GM12878 (cell line): Measurements from ENCODE around the gene CPNE5.

Source experiments
- CHD4 ChIP-seq: fragments of 200-600 bp; sonication (generic); IDR thresholded peaks from 2 replicates; pipeline ENCODE4 v1.6.1; 2016; ENCODE audit warnings: mild to moderate bottlenecking
- CTCF ChIP-seq, 3 experiments: IDR thresholded peaks in 2 of 3; conservative IDR thresholded peaks in 1 of 3; 2 replicates each; pipeline ENCODE4 v1.5.1; 2011; ENCODE audit warnings: low read depth in 3 of 3, low read length in 3 of 3, mild to moderate bottlenecking in 3 of 3, control low read depth in 2 of 3, moderate library complexity in 2 of 3, inconsistent platforms in 1 of 3, mixed read lengths in 1 of 3; ENCODE audit not compliant: control insufficient read depth in 2 of 3, insufficient read depth in 1 of 3; ENCODE audit errors: extremely low read depth in 1 of 3
- EGR1 ChIP-seq, 2 experiments: IDR thresholded peaks; 1 replicate in 1 of 2; 2 replicates in 1 of 2; pipeline ENCODE4 v1.6.1; 2011 to 2012; ENCODE audit warnings: low read depth in 2 of 2, low read length in 2 of 2, borderline replicate concordance in 1 of 2, mild to moderate bottlenecking in 1 of 2, moderate library complexity in 1 of 2
- EP300 ChIP-seq, 2 experiments: fragments of 150-350 bp in 1 of 2; IDR thresholded peaks; 2 replicates each; pipeline ENCODE4 v1.6.1; 2011 to 2012; ENCODE audit warnings: low read depth in 2 of 2, low read length in 2 of 2, borderline replicate concordance in 1 of 2, improper control_type of control experiment in 1 of 2, inconsistent platforms in 1 of 2; ENCODE audit not compliant: control insufficient read depth in 1 of 2
- HCFC1 ChIP-seq: fragments of 150-350 bp; IDR thresholded peaks from 2 replicates; pipeline ENCODE4 v1.6.1; 2014; ENCODE audit warnings: low read length
- JUNB ChIP-seq: IDR thresholded peaks from 2 replicates; pipeline ENCODE4 v1.6.1; 2016; ENCODE audit warnings: antibody characterized with exemption, mild to moderate bottlenecking
- JUND ChIP-seq: IDR thresholded peaks from 2 replicates; pipeline ENCODE4 v1.6.1; 2012; ENCODE audit warnings: low read depth, mild to moderate bottlenecking, low read length, improper control_type of control experiment, moderate library complexity
- SIX5 ChIP-seq: IDR thresholded peaks from 2 replicates; pipeline ENCODE4 v1.6.1; 2011; ENCODE audit warnings: mild to moderate bottlenecking, low read depth, low read length, moderate library complexity; ENCODE audit not compliant: severe bottlenecking
- SMAD1 ChIP-seq: fragments of 450-650 bp; IDR thresholded peaks from 2 replicates; pipeline ENCODE4 v1.6.1; 2018; ENCODE audit warnings: mild to moderate bottlenecking, low read depth; ENCODE audit not compliant: partially characterized antibody
- TCF12 ChIP-seq: IDR thresholded peaks from 2 replicates; pipeline ENCODE4 v1.6.1; 2011; ENCODE audit warnings: low read depth, mild to moderate bottlenecking, low read length

DNA sequence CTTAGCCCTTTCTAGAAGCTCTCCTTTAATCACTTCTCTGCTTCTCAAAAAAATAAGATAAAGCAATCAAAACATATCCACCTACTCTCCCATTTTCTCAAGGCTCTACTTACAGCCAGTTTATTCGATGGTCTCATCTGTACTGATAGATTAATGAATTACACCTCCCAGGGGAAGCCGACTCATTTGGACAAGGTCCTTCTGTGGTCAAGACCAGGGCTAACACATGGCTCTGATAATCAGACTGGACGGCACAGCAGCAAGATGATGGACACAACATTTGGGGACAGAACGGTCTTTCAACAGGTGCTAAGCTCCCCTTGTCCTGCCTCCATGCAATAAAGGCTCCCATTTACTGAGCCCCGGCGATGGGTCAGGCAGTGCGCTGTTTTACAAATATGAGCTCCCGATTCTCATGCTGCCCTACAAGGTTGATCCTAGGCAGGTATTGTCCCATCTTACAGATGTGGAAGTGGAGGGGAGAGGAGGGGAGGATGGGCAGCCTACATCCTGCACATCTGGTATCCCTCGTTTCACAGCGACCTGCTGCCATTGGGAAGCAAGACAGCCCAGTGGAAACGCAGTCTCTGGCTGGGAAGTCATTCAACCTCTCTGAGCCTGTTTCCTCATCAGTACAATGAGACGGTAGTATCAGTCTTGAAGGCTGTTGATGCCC is 15.7 kb downstream of the CPNE5 start:
- no peak for TF ChIP-seq CTCF (IDR thresholded peaks at IDR 0.05 in 2 of 3, conservative IDR thresholded peaks at IDR 0.05 in 1 of 3; ENCODE audit: control insufficient read depth in 2 of 3, extremely low read depth in 1 of 3, insufficient read depth in 1 of 3, low read depth in 3 of 3, low read length in 3 of 3)
- TF ChIP-seq SIX5: no peak
- no peak for TF ChIP-seq JUNB
- TF ChIP-seq JUND: no peak
- no peak for TF ChIP-seq EGR1 (IDR thresholded peaks at IDR 0.05; ENCODE audit: borderline replicate concordance in 1 of 2, low read depth in 2 of 2, low read length in 2 of 2)
- no peak for TF ChIP-seq EP300 (IDR thresholded peaks at IDR 0.05; ENCODE audit: borderline replicate concordance in 1 of 2, control insufficient read depth in 1 of 2, low read depth in 2 of 2, low read length in 2 of 2)
- TF ChIP-seq CHD4: no peak
- TF ChIP-seq HCFC1: no peak
- no peak for TF ChIP-seq SMAD1
- no peak for TF ChIP-seq TCF12
